ENCODE measurements around the gene BEND3.
A peak's percentile ranks its signal among the peaks of the same experiment; 100 is the strongest.

Gene BEND3

GRCh38 chr6:107083921-107084320 is 31.4 kb downstream of the BEND3 start:
- TF ChIP-seq CTCF (IDR thresholded peaks at IDR 0.05; ENCODE audit: low read depth, low read length): no peak
- DNase-seq (ENCODE audit: low read depth, low spot score): no peak
- in situ Hi-C loops (cut with HindIII; ENCODE audit: low sequenced_read_pairs): no loop called here
- no peak overlapping the region for H3K4me3 ChIP-seq (ENCODE audit: low read depth, low read length)

GRCh38 chr6:107083047-107083768 is 32.1 kb downstream of the BEND3 start:
- no peak for TF ChIP-seq CTCF (IDR thresholded peaks at IDR 0.05; ENCODE audit: low read depth, low read length)
- DNase-seq (ENCODE audit: low read depth, low spot score): no peak
- in situ Hi-C loops (cut with HindIII; ENCODE audit: low sequenced_read_pairs): no loop called here
- H3K4me3 ChIP-seq (ENCODE audit: low read depth, low read length): no peak overlapping the region

GRCh38 chr6:107082045-107082444 is 33.3 kb downstream of the BEND3 start:
- in situ Hi-C loops (cut with HindIII; ENCODE audit: low sequenced_read_pairs): no loop called here
- no peak for DNase-seq (ENCODE audit: low read depth, low spot score)
- H3K4me3 ChIP-seq (ENCODE audit: low read depth, low read length): no peak overlapping the region
- no peak for TF ChIP-seq CTCF (IDR thresholded peaks at IDR 0.05; ENCODE audit: low read depth, low read length)

- in situ Hi-C loops (cut with HindIII; ENCODE audit: low sequenced_read_pairs): no loop called here
- peak; percentile 31 for TF ChIP-seq CTCF (IDR thresholded peaks at IDR 0.05; ENCODE audit: low read depth, low read length)
- no peak overlapping the region for H3K4me3 ChIP-seq (ENCODE audit: low read depth, low read length)
- no peak for DNase-seq (ENCODE audit: low read depth, low spot score)
Observed at GRCh38 chr6:107080036-107080435, 35.3 kb downstream of the BEND3 start.

- TF ChIP-seq CTCF (IDR thresholded peaks at IDR 0.05; ENCODE audit: low read depth, low read length): no peak
- no peak for DNase-seq (ENCODE audit: low read depth, low spot score)
- in situ Hi-C loops (cut with HindIII; ENCODE audit: low sequenced_read_pairs): no loop called here
- H3K4me3 ChIP-seq (ENCODE audit: low read depth, low read length): no peak overlapping the region
Observed at GRCh38 chr6:107079429-107079828, 35.9 kb downstream of the BEND3 start.

- in situ Hi-C loops (cut with HindIII; ENCODE audit: low sequenced_read_pairs): no loop called here
- no peak overlapping the region for H3K4me3 ChIP-seq (ENCODE audit: low read depth, low read length)
- no peak for TF ChIP-seq CTCF (IDR thresholded peaks at IDR 0.05; ENCODE audit: low read depth, low read length)
- no peak for DNase-seq (ENCODE audit: low read depth, low spot score)
Observed at GRCh38 chr6:107077710-107078109, 37.6 kb downstream of the BEND3 start.
